Stimulated activated CD4-positive, alpha-beta T cell treated with anti-CD3 and anti-CD28 coated beads, Interleukin-15, amount 100 ng/mL, for 1 hour (primary cell): ENCODE measurements around the gene NTN1.
"Not testable (repeated sequence)": the region's sequence is repeated elsewhere in the genome, so short reads cannot be mapped to it uniquely, and the experiment has no call there.

Experiments
- DNase-seq, 2 donors: peaks; one replicate each; pipeline ENCODE4 v3.0.0-alpha.2; 2020; ENCODE audit warnings: low read depth in 1 of 2, low spot score in 1 of 2

Gene NTN1

DNA sequence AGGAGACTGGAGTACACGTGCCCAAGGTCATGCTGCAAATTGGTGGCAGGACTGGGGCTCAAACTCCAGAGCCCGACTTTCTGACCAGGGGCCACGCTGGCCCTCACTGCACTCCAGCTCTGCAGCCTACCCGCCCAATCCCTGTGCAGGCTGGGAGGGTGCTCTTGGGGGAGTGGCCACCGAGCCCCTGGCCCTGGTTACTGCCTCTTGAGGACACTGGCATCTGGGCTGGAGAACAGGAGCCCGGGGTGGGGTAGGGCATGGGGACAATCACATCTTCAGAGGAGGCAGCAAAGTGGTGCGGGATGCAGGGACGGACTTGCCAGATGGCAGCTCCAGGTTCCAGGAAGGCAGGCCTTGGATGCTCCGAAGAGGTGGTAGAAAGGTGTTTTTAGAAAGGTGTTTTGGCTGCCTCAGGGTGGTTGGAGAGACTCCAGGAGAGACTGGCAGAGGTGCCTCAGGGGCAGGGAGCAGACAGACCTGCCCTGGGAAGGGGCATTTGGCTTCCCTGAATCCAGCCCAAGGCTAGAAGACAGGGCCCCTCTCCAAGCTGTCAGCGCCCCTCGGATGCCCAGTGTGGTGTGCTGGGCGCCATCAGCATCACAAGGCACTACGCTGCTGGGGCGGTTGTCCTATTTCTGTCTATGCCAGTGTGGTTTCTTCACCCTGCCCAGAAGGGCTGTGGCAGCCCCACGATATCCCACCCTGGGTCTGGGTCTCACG lies 220.6 kb downstream of the NTN1 start:
- DNase-seq = no peak

- DNase-seq = no peak
Measured at GRCh38 chr17:9242497-9242881, 221.2 kb downstream of the NTN1 start.

DNA sequence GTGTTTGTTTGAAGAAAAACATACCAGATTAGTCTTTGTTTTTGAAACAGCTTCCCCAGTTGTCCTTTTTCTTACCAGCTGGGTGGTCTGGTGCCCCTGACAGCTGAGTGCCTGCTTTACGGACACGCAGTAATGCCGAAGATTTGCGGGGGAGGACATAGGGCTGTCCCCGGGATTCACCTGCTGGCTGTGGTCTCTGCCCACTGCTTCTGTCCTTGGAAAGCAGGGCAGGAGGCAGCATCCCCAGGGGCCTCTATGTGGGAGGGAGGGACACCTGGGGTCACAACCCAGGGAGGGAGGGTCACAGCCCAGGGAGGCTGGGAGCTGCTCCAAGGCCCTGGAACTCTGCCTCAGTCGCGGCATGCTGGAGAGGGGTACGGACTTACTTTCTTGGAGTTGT lies 221.7 kb downstream of the NTN1 start:
- no peak for DNase-seq

DNA sequence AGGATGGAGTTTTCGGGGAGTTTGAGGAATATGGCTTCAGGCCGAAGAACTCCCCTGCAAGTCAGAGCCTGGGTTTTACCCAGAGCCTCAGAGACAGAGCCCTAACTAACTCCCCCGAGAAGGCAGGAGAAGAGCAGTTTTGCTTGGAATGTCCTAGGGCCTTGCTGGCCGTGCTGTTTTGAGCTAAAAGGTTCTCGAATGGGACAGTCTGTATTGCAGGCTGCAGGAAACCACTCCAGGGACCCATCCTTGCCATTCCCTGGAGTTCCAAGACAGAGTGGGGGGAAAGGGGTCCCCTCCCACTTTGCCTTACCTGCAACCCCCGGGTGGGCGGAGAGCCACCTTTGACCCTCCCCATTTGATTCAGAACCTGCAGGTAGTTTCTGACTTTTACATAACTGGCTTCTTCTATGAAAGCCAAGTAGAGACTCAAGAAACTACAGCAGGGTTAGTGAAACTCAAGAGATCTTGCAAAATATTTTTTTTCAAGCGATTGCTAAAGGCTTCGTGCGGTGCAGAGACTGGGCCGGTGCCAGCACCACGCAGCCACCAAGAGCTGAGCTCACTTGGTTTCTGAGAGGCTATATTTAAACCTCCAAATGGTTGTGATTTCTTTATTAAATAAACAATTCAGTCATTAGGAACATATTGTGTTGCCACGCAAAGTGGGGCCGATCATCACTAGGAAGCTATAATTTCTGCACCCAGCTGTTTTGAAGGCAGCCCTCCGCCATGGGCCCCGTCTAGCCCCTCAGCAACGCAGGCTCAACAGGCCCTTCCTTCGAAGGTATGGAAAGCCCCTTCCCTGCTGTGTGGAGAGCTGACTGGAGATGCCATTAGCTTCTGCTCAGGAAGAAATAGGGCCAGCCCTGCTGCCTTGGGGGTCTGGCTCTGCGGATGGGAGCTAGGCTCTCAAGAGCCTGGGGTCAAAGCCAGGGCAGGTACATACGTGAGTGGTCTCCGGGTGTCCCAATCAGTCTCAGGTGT lies 223.0 kb downstream of the NTN1 start:
- no peak for DNase-seq

DNA sequence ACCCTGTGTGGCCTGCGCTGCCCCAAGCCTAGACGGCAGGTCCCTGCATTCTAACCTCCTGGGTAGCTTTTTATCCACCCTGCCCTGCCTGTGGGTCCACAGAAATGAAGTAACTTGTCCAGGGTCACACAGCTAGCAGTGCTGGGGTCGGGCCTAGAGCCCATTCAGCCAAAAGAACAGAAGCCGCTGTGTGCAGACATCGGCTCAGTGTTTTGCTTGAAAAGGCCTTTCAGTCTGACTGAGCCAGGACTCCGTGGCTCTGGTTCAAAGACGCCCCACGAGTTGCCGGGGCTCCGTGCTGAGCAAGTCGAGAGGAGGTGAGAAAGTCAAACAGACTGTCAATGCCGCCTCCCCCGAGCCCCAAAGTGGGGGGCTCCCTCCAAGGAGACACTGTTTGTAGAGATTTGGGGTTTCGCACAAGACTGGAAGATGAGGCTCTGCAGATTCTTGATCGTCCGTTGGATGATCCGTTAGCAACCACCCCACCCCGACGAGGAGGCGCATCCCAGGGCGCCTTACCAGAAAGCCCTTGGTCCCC lies 226.2 kb downstream of the NTN1 start:
- DNase-seq = no peak

- no peak for DNase-seq
Measured at GRCh38 chr17:9249245-9249953, 228.1 kb downstream of the NTN1 start.

- DNase-seq = no peak
Measured at GRCh38 chr17:9251273-9251672, 230.0 kb downstream of the NTN1 start.

- no peak for DNase-seq
Measured at GRCh38 chr17:9253308-9253707, 232.0 kb downstream of the NTN1 start.

DNA sequence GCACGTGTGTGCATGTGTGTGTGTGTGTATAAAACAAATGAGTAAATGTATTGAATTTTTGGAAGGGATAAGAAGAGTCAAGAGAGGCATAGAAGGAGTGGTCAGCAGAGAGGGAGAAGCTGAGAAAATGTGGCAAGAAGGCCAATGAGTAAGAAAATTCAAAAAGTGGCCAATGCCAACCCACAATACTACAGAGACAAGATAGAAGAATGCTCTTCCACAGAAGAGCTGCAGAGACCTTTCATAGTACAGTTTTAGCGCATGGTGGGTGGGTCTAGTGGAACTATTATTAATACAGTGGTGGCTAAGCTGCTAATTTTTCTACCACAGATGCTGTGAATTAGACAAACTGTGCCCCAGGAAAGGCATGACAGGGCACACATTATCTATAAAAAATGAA lies 233.5 kb downstream of the NTN1 start:
- DNase-seq = no peak

DNA sequence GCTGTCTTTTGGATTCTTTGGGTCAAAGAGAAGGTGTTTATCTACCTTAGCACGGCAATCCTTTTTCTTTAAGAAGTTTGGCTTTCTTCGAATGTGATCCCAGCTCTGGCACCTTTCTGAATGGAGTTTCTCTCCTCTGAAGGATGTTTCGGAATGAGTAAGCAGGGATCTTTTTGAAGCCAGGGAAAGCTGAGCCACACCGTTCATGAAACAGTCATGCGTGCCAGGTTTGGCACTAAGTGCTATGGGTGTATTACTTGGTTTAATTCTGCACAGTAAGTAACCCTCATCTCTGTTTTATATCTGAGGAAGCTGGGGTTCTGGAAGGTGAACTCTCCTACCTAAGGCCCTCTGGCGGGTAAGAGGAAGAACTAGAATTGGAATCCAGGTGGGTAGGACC lies 234.5 kb downstream of the NTN1 start:
- no peak for DNase-seq

- no peak for DNase-seq
Measured at GRCh38 chr17:9256361-9256750, 235.0 kb downstream of the NTN1 start.

- DNase-seq = no peak
Measured at GRCh38 chr17:9256751-9257629, 235.7 kb downstream of the NTN1 start.

DNA sequence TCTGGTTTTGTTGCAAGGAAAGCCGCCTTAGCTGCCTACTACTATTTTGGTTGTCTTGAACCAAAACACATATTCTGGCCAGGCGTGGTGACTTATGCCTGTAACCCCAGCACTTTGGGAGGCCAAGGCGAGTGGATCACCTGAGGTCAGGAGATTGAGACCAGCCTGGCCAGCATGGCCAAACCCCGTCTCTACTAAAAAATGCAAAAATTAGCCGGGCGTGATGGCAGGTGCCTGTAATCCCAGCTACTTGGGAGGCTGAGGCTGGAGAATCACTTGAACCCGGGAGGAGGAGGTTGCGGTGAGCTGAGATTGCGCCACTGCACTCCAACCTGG lies 236.3 kb downstream of the NTN1 start:
- DNase-seq = not testable (repeated sequence)

DNA sequence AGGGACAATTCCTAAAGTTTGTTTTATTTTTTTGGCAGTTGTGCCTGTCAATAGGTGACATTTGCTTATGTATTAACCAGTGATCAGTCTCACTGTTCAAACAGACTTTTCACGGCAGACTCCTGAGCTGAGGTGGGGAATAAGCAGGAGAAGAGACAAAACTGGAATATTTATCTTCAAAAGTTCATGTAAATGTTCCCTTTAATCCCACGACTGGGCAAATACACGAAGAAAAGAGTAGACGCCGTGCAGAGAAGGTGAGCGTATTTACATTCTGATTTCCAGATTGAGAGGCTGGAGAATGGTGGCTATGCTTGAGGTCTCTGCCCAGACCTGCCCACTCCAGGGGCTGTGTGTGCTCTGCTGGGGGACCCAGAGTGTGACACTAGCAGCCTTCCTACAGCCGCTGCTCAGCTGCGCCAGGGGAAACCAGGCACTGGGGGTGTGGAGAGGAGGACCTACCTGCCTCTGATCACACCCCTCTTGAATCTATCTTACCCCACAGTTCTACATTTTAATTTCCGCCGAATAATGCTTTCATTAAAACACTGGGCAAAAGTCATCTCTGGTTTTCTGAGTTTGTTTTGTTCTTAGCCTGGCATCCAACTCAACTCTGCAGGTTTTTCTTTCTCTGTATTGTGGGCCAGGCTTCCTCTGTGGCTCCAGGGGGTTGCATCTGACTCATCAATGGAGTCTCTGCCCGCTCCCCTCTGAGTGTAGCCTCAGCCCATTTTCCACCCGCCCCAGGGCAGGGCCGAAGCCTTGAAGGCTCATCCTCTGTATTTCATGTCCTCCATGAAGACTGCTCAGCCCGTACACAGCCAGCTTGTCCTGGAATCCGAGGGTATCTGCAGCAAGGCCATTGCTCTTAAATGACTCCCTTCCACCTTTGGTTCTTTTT lies 237.1 kb downstream of the NTN1 start:
- DNase-seq = no peak

DNA sequence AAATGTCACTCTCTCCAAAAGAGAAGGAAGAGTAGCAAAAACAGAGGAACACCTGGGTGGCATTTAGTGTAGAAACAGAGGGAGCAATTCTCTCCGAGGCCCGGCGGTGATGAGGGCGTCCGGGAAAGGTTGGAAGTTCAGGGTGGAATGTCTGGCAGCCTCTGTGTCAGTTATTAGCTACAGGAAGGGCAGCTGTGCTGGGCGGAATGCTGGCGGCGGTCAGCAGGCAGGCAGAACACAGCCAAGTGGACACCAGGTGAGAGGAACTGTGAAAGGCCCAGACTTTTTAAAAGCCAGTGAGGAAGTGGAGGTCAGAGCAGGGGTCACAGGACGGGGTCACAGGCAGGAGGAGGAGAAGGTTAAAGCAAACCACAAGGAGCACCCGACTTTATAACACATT lies 238.1 kb downstream of the NTN1 start:
- DNase-seq = no peak

GRCh38 chr17:9261081-9262012 lies 240.0 kb downstream of the NTN1 start:
- no peak for DNase-seq

- DNase-seq = no peak
Measured at GRCh38 chr17:9266031-9266680, 244.8 kb downstream of the NTN1 start.

DNA sequence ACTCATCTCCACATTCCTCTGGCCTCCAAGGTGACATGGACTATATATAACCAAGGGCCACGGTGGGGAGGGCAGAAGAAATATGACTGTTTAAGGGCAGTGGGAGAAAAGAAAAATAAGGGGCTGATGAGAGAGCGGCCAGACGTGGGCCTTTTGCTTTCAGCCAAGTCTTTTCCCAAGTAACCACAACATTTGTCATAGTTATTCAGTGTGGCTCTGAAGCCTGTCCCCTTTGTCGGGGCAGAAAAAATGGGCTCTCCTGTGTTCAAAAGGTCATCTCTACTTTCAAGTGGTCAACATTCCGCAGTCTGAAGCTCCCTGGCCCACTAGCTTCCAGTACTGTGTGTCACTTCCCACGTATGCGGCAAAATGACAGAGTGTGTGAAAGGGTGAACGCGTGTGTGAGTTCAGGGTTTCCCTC lies 245.4 kb downstream of the NTN1 start:
- DNase-seq = no peak
